Measurements from ENCODE around the gene DPP7. TPM values are rescaled to one million over a fixed set of nuclear protein-coding genes. Genes with fewer than 3 reads are reported as not detected.

DPP7 gene
- total and polyA plus RNA-seq, 9 of the 15 experiments (the other 6 are each of a cell fraction or from before 2014, with no cell fraction given) = 0.99 to 365 (median 132) TPM

GRCh38 chr9:137086531-137087408 is 27.8 kb downstream of the DPP7 start, which contains the start of gene MAN1B1 (continued):
- TF ChIP-seq POLR2B (IDR thresholded peaks at IDR 0.05; ENCODE audit: low read depth, partially characterized antibody) (peak; percentile 94), ZNF511 (CRISPR knock-in tag; IDR thresholded peaks at IDR 0.05) (peak; percentile 70), UBTF (IDR thresholded peaks at IDR 0.05; ENCODE audit: borderline replicate concordance in 1 of 2, low read depth in 2 of 2, low read length in 2 of 2) (peak in 1 of 2 experiments; percentile 68; a peak in 1 of 4 replicates), CREB1 (IDR thresholded peaks at IDR 0.05) (peak; percentile 87), CREB1 (CRISPR knock-in tag; IDR thresholded peaks at IDR 0.05) (peak; percentile 92), ZNF780A (CRISPR knock-in tag; IDR thresholded peaks at IDR 0.05) (no peak), ZNF639 (CRISPR knock-in tag; conservative IDR thresholded peaks at IDR 0.05 in 1 of 2, IDR thresholded peaks at IDR 0.05 in 1 of 2) (peak in 1 of 2 experiments; percentile 84; a peak in 2 of 4 replicates), HMGN3 (IDR thresholded peaks at IDR 0.05; ENCODE audit: borderline replicate concordance, extremely low read depth, insufficient read length, low read depth, low read length) (peak; percentile 88), RREB1 (CRISPR knock-in tag; IDR thresholded peaks at IDR 0.05) (0 out of 2 replicates have a peak, but pooled peaks have one; percentile 57), ZNF696 (CRISPR knock-in tag; conservative IDR thresholded peaks at IDR 0.05) (no peak), POLR2H (tag; IDR thresholded peaks at IDR 0.05; ENCODE audit: low read depth) (peak; percentile 77), SUPT5H (IDR thresholded peaks at IDR 0.05) (peak; percentile 74), RBM22 (IDR thresholded peaks at IDR 0.05; ENCODE audit: low read depth, low read length, poor library complexity, severe bottlenecking) (peak; percentile 27), POLR2AphosphoS5 (IDR thresholded peaks at IDR 0.05; ENCODE audit: control insufficient read depth, insufficient read depth, low read depth, low read length) (peak; percentile 41; the same call in 1 of the 2 replicates), MAZ (CRISPR knock-in tag; conservative IDR thresholded peaks at IDR 0.05 in 1 of 2, IDR thresholded peaks at IDR 0.05 in 1 of 2) (peak in 1 of 2 experiments; percentile 38; a peak in 1 of 4 replicates)

All from K562 (cell line).